Fibroblast of mammary gland (primary cell): Measurements from ENCODE around the gene CFAP300.

Experiments used
- DNase-seq: peaks from one replicate; pipeline ENCODE4 v3.0.0-alpha.2; 2010; ENCODE audit warnings: low read depth
- H3K4me3 ChIP-seq: 2 replicates; pipeline ENCODE4 v1.5.1; 2011; ENCODE audit warnings: low read depth, mild to moderate bottlenecking, low read length, moderate library complexity; ENCODE audit not compliant: control insufficient read depth
- CTCF ChIP-seq: conservative IDR thresholded peaks from 2 replicates; pipeline ENCODE4 v1.5.1; 2011; ENCODE audit warnings: low read depth, low read length, inconsistent platforms; ENCODE audit not compliant: control insufficient read depth, insufficient read depth

CFAP300 gene

GRCh38 chr11:102071497-102072472, 24.5 kb downstream of the CFAP300 start:
- no peak for TF ChIP-seq CTCF
- H3K4me3 ChIP-seq, result no peak overlapping the region
- no peak for DNase-seq

GRCh38 chr11:102073253-102073652, 26.0 kb downstream of the CFAP300 start:
- no peak overlapping the region for H3K4me3 ChIP-seq
- no peak for TF ChIP-seq CTCF
- no peak for DNase-seq

- H3K4me3 ChIP-seq, result no peak overlapping the region
- no peak for DNase-seq
- no peak for TF ChIP-seq CTCF
These were observed 32.4 kb downstream of the CFAP300 start for GRCh38 chr11:102079625-102080024.

GRCh38 chr11:102081313-102081712, 34.1 kb downstream of the CFAP300 start:
- TF ChIP-seq CTCF, result no peak
- H3K4me3 ChIP-seq, result no peak overlapping the region
- DNase-seq, result peak; percentile 17

- no peak overlapping the region for H3K4me3 ChIP-seq
- no peak for DNase-seq
- no peak for TF ChIP-seq CTCF
These were observed 38.8 kb downstream of the CFAP300 start for GRCh38 chr11:102085864-102086551.

GRCh38 chr11:102097186-102097585, 49.9 kb downstream of the CFAP300 start:
- TF ChIP-seq CTCF, result no peak
- DNase-seq, result no peak
- H3K4me3 ChIP-seq, result no peak overlapping the region
